ENCODE results near the gene PRKACG.
"Not testable (repeated sequence)": the region's sequence is repeated elsewhere in the genome, so short reads cannot be mapped to it uniquely, and the experiment has no call there.

PRKACG gene

GRCh38 chr9:69014013-69014412 lies at the start of gene PRKACG:
PRKACG (minus strand) TSS chr9:69014113; CDS start chr9:69014092, 21 bp downstream.
- TF ChIP-seq Cebpa-rat (IDR thresholded peaks at IDR 0.05) = no peak
- Histone ChIP-seq H3K9ac (no peak within 1 kb of the TSS), H3K4me2 (peak within 1 kb of the TSS; percentile 86), H3K36me3 (no peaks in the 10 kb centered on the region), H3K4me3 (no peak within 1 kb of the TSS), H3K4me1 (peaks cover 56% of the 10 kb centered on the region), H4K20me1 (no peaks in the 10 kb centered on the region), H3K27ac (no peak within 1 kb of the TSS), H3K27me3 (no peaks in the 10 kb centered on the region), H3K9me3 (peaks cover 9% of the 10 kb centered on the region; the same call in 1 of the 2 replicates)

- no peak overlapping the region for H3K4me3 ChIP-seq
- peaks cover 9% of the 10 kb centered on the region for H3K4me1 ChIP-seq
- H3K4me2 ChIP-seq = no peak overlapping the region
- 0 out of 2 replicates have a peak, but pooled peaks cover 5% of the 10 kb centered on the region for H4K20me1 ChIP-seq
- H3K27ac ChIP-seq = no peak overlapping the region
- TF ChIP-seq Cebpa-rat (IDR thresholded peaks at IDR 0.05) = no peak
- 0 out of 2 replicates have a peak, but pooled peaks cover 5% of the 10 kb centered on the region for H3K9me3 ChIP-seq
- H3K9ac ChIP-seq = no peak overlapping the region
- peaks cover 69% of the 10 kb centered on the region for H3K36me3 ChIP-seq
- H3K27me3 ChIP-seq = no peaks in the 10 kb centered on the region
These were observed 48.3 kb upstream of the PRKACG start for GRCh38 chr9:69062195-69062594.

GRCh38 chr9:69060766-69061165 lies 46.9 kb upstream of the PRKACG start:
- Histone ChIP-seq H3K4me3 (no peak overlapping the region), H3K4me2 (peak overlapping the region; percentile 12; the same call in 1 of the 2 replicates), H3K36me3 (peaks cover 69% of the 10 kb centered on the region), H3K9me3 (0 out of 2 replicates have a peak, but pooled peaks cover 5% of the 10 kb centered on the region), H3K4me1 (peaks cover 9% of the 10 kb centered on the region), H3K27ac (no peak overlapping the region), H4K20me1 (0 out of 2 replicates have a peak, but pooled peaks cover 5% of the 10 kb centered on the region), H3K27me3 (no peaks in the 10 kb centered on the region), H3K9ac (no peak overlapping the region)
- no peak for TF ChIP-seq Cebpa-rat (IDR thresholded peaks at IDR 0.05)

- Histone ChIP-seq H3K4me1 (peaks cover 9% of the 10 kb centered on the region), H3K36me3 (peaks cover 78% of the 10 kb centered on the region), H4K20me1 (0 out of 2 replicates have a peak, but pooled peaks cover 15% of the 10 kb centered on the region), H3K4me2 (no peak overlapping the region), H3K9ac (no peak overlapping the region), H3K27ac (no peak overlapping the region), H3K4me3 (no peak overlapping the region), H3K9me3 (0 out of 2 replicates have a peak, but pooled peaks cover 5% of the 10 kb centered on the region), H3K27me3 (no peaks in the 10 kb centered on the region)
- no peak for TF ChIP-seq Cebpa-rat (IDR thresholded peaks at IDR 0.05)
These were observed 44.2 kb upstream of the PRKACG start for GRCh38 chr9:69058101-69058500.

GRCh38 chr9:69056191-69056815 lies 42.4 kb upstream of the PRKACG start:
- Histone ChIP-seq H3K4me2 (no peak overlapping the region), H3K27ac (no peak overlapping the region), H3K36me3 (peaks cover 91% of the 10 kb centered on the region), H3K4me1 (peaks cover 9% of the 10 kb centered on the region), H3K4me3 (no peak overlapping the region), H3K9me3 (0 out of 2 replicates have a peak, but pooled peaks cover 5% of the 10 kb centered on the region), H3K27me3 (no peaks in the 10 kb centered on the region), H4K20me1 (0 out of 2 replicates have a peak, but pooled peaks cover 15% of the 10 kb centered on the region), H3K9ac (no peak overlapping the region)
- no peak for TF ChIP-seq Cebpa-rat (IDR thresholded peaks at IDR 0.05)

- H3K4me3 ChIP-seq = no peak overlapping the region
- H3K36me3 ChIP-seq = peaks cover 90% of the 10 kb centered on the region
- H3K27me3 ChIP-seq = no peaks in the 10 kb centered on the region
- H3K27ac ChIP-seq = no peak overlapping the region
- H3K9ac ChIP-seq = no peak overlapping the region
- H4K20me1 ChIP-seq = 0 out of 2 replicates have a peak, but pooled peaks cover 10% of the 10 kb centered on the region
- H3K9me3 ChIP-seq = 0 out of 2 replicates have a peak, but pooled peaks cover 5% of the 10 kb centered on the region
- H3K4me2 ChIP-seq = no peak overlapping the region
- no peak for TF ChIP-seq Cebpa-rat (IDR thresholded peaks at IDR 0.05)
- no peaks in the 10 kb centered on the region for H3K4me1 ChIP-seq
These were observed 41.1 kb upstream of the PRKACG start for GRCh38 chr9:69054989-69055388.

GRCh38 chr9:69050936-69051335 lies 37.0 kb upstream of the PRKACG start:
- not testable (repeated sequence) for H3K27me3 ChIP-seq, H3K9ac ChIP-seq, H3K4me2 ChIP-seq, H3K9me3 ChIP-seq, H3K4me3 ChIP-seq, H3K27ac ChIP-seq
- peaks cover 20% of the 10 kb centered on the region for H3K4me1 ChIP-seq
- peaks cover 19% of the 10 kb centered on the region; the same call in 1 of the 2 replicates for H4K20me1 ChIP-seq
- peaks cover 92% of the 10 kb centered on the region for H3K36me3 ChIP-seq

GRCh38 chr9:69049094-69049493 lies 35.2 kb upstream of the PRKACG start:
- Histone ChIP-seq H3K27me3 (no peaks in the 10 kb centered on the region), H3K9me3 (no peaks in the 10 kb centered on the region), H3K4me1 (peaks cover 38% of the 10 kb centered on the region), H3K9ac (no peak overlapping the region), H4K20me1 (peaks cover 31% of the 10 kb centered on the region; the same call in 1 of the 2 replicates), H3K4me3 (no peak overlapping the region), H3K27ac (no peak overlapping the region), H3K36me3 (peaks cover 85% of the 10 kb centered on the region), H3K4me2 (no peak overlapping the region)
- TF ChIP-seq Cebpa-rat (IDR thresholded peaks at IDR 0.05) = no peak

- peak overlapping the region; percentile 48; the same call in 1 of the 2 replicates for H3K9ac ChIP-seq
- H3K27ac ChIP-seq = peak overlapping the region; percentile 72
- peak overlapping the region; percentile 65 for H3K4me2 ChIP-seq
These were observed 33.5 kb upstream of the PRKACG start for GRCh38 chr9:69047371-69047770.

GRCh38 chr9:69046723-69047122 lies 32.8 kb upstream of the PRKACG start:
- Histone ChIP-seq H3K4me1 (peaks cover 38% of the 10 kb centered on the region), H3K36me3 (peaks cover 75% of the 10 kb centered on the region), H3K9me3 (no peaks in the 10 kb centered on the region), H3K9ac (peak overlapping the region; percentile 48; the same call in 1 of the 2 replicates), H4K20me1 (peaks cover 45% of the 10 kb centered on the region), H3K4me2 (peak overlapping the region; percentile 65), H3K4me3 (no peak overlapping the region), H3K27ac (peak overlapping the region; percentile 72), H3K27me3 (no peaks in the 10 kb centered on the region)
- TF ChIP-seq Cebpa-rat (IDR thresholded peaks at IDR 0.05) = no peak

More at GRCh38 chr9:69047371-69047770, 33.5 kb upstream of the PRKACG start:
- peaks cover 39% of the 10 kb centered on the region for H4K20me1 ChIP-seq
- no peak for TF ChIP-seq Cebpa-rat (IDR thresholded peaks at IDR 0.05)
- no peaks in the 10 kb centered on the region for H3K9me3 ChIP-seq
- H3K4me1 ChIP-seq = peaks cover 38% of the 10 kb centered on the region
- no peaks in the 10 kb centered on the region for H3K27me3 ChIP-seq
- no peak overlapping the region for H3K4me3 ChIP-seq
- H3K36me3 ChIP-seq = peaks cover 77% of the 10 kb centered on the region
